Dermis microvascular lymphatic vessel endothelial cell (primary cell): ENCODE data around the gene VAPB. TPM values are rescaled to one million over a fixed set of nuclear protein-coding genes. Genes with fewer than 3 reads are reported as not detected.
A peak's percentile ranks its signal among the peaks of the same experiment; 100 is the strongest.

ENCODE experiments used
- DNase-seq, 2 donors: peaks; one replicate each; pipeline versions ENCODE4 v3.0.0 to v3.0.0-alpha.2; 2010; ENCODE audit warnings: low read depth in 2 of 2
- total RNA-seq: library from RNA; depleted of rRNA; stranded (reverse); fragments of >200 nt; gene quantifications from 2 replicates; pipeline ENCODE4 v1.2.1, GENCODE V29; 2014

The VAPB gene
- total RNA-seq, 1 donor from 2014 or later = 9.1 TPM

DNA sequence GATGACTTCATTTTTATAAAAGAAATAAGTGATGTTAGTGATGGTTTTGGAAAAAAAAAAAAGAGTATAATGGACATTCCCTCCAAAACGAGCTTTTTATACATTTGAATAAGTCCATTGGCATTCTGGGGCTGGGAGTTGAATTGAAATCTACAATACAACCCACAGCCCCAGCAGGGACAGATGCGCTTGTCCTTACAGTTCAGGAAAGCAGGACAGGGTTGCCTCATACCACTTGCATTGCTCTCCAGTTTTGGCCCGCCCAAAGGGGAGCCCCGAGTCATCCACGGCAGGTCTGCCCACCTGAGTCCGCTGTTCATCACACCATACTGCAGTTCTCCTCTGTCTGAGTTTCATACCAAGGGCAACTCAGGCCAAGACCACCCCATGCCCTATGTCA is 46.2 kb downstream of the VAPB start:
- DNase-seq = no peak

DNA sequence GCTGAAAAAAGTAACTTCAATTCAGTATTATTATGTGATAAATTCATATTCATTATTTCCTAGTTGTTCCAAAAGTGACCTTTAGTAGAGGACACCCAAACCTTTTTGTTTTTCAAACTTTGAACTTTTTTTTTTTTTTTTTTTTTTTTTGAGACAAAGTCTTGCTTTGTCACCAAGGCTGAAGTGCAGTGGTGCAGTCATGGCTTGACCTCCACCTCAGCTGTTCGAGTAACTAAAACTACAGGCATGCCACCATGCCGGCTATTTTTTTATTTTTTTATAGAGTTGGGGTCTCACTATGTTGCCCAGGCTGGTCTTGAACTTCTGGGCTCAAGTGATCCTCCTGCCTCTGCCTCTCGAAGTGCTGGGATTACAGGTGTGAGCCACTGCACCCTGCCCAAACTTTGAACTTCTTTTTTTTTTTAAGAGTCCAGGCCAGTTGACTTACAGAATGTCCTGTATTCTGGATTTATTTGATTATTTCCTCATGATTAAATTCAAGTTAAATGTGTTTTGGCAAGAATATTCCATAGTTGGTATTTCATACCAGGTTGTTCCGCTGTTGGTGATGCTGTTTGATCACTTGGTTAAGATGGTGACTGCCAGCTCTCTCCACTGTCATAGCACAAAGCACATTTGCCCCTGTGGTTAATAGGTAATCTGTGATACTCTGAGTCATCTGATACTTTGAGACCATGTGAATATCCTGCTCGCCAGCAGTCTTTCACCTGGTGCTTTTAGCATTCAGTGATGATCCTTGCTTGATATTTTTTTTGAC is 48.0 kb downstream of the VAPB start:
- no peak for DNase-seq

DNA sequence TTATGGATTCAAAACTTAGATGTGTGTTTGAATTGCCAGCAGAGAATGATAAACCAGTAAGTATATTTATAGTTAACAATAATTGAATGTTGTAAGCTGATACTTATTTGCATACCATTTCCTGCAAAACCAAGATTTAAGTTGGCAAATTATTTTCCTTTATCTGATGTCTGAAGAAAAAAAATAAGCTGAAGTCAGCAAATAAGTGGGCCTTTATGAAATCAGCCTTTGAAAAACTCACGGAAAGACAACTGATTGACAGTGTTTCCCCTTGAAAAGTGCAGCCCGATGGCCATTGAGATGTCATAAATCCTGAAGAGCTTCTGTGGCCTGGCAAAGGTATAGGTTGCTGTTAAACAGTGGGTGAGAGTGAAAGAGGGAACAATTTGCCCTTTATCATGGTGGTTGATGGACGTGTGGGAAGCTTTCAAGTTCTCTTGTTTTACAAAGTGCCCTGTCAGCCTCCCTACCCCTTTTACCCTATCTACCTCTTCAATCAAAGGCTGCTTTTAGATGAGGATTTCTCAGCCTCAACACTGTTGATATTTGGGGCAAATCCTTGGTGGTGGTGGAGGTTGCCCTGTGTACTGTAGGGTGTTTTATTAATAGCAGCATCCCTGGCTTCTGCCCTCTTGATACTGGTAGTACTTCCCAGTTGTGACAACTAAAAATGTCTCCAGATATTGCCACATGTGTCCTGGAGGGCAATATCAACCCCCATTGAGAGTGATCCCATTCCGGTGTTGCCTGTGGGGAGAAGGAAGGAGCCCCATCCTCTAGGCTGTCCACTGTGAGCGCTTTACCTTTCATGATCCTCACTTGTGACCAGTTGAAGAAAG is 50.2 kb downstream of the VAPB start:
- DNase-seq = no peak

DNA sequence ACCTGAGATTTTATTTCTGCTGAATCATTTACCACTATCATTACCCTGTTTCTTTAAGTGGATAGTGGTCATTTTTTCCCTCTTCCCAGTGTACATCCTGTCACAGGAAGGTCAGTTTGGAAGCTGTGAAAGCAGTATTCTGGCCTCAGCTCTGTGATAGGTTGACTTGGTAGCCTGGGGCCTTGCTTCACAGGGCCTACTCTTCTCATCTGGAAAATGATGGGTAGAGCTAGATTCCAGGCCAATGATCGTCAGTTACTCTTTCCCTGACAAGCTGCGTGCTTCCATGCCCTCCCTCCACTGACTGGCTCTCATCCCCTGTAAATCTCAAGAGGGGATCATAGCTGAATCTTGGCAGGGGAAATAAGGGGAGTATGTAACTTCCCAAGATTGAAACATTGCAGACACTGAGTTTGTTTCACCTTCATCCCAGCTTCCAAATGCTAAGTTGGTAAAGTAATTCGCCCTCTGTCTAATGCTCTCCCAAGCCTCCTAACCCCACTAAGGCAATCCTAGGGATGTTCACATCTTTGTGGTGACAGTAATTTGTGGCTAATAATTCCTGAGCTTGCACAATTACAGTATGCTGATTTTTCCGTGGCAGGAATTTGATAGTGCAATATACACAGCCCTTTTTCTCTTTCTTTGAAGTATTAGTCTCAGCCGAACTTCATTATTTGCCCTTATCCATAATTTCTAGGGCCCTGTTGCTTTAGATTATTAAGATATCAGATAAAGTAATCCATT is 51.2 kb downstream of the VAPB start:
- DNase-seq = peak; percentile 67 to 91

DNA sequence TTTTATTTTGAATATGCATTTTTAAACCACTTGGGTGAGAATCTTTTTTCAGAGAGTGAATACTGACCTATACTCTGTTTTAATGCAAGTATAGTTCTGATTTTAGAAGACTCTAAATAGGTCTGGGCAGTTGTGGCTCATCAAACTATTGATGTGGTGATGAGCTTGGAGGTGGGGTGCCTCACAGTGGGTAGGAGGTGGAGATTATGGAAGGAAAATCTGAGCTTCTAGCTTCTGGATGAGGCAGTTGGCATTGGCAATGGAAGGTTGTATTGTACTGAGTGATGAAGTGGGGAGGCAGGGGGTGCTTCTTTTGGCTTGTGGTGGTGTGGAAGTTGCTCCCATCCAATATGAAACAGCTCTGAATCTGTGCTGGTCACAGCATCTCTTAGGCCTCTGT is 52.7 kb downstream of the VAPB start:
- no peak for DNase-seq

DNA sequence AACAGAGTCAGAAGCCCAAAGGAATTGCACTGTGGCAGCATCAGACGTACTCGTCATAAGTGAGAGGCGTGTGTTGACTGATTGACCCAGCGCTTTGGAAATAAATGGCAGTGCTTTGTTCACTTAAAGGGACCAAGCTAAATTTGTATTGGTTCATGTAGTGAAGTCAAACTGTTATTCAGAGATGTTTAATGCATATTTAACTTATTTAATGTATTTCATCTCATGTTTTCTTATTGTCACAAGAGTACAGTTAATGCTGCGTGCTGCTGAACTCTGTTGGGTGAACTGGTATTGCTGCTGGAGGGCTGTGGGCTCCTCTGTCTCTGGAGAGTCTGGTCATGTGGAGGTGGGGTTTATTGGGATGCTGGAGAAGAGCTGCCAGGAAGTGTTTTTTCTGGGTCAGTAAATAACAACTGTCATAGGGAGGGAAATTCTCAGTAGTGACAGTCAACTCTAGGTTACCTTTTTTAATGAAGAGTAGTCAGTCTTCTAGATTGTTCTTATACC is 55.8 kb downstream of the VAPB start:
- DNase-seq = no peak

DNA sequence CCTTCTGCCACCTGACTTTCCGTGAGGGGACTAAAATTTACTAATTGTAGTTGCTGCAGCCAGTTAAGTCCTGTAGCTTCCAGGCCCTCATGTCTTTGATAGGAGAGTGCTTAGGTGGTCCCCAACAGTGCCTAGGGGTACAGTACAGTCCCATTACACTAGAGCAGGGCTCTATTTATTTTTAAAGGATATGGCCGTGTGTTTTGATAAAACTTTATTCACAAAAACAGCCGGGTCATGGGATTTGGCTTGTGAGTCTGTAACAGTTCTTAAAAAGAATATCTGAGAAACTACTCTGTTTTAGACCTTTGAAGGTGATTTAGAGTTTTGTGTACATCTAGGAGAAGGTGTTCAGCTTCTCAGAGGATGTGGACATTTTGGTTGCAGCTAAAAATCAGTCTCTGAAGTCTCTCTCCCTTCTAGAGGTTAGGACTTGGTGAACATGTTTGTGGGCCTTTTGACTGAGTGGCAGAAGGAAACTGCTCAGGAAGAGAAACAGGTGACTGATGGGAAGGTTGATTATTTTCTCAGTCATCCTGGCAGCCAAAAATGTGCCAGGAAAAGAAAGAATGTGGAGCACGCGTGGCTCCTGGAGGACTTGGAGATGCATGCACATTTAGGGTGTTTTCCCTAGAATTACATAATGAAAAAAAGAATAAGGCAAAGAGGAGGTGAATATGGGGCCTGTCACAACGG is 57.4 kb downstream of the VAPB start:
- DNase-seq = peak in 1 of 2 donors; percentile 12

DNA sequence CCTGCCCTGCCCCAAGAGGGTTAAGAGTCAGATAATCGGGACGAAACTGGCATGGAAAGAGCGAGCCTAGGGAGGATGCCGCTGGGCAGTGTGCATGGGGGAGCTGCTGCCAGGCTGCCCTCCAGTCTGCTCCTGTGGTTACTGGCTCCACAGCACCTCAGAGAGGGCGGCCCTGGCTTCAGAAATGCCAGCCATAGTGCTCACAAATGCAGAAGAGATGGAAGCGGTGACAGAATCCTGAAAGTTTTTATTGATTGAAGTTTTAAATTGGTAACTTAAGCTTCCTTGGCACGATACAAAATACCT is 57.9 kb downstream of the VAPB start:
- DNase-seq = no peak

DNA sequence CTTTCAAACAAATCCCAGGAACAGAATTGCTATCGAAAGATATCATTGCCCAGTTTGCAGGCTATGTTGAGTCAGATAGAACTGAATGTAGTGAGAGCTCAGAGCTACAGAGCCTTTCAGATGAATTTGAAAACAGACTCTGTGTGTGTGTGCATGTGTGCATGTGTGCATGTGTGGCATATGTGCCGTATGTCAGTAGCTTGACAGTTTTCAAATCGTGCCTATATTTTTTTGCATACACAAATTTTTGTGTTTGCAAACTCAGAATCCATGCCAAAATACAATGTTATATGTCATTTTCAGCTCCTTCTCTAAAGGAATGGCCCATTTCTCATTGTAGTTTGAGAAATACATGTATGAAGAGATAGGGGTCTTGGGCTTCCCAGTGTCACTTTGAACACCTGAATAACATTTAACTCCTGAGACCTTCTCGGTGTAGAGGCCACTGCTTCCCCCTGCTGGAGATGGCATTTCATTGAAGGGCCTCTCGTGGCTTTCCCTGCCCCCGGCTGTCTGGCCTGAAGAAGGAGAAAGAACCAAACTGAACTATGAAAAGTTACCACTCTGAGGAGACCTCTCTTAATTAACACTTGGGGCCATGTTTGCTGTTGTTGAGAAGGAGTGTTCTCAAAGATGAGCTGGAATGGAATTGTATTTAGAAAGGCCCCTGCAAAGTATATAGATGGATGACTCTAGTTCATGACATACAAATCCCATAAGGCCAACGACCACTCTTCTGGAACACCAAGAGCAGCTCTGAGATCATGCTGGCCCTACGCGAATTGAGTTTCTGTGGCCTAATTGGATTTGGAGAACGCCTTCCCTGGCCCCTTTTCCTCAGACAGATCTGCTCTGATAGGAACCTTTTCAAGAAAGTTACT is 58.7 kb downstream of the VAPB start:
- DNase-seq = peak; percentile 42 to 68

DNA sequence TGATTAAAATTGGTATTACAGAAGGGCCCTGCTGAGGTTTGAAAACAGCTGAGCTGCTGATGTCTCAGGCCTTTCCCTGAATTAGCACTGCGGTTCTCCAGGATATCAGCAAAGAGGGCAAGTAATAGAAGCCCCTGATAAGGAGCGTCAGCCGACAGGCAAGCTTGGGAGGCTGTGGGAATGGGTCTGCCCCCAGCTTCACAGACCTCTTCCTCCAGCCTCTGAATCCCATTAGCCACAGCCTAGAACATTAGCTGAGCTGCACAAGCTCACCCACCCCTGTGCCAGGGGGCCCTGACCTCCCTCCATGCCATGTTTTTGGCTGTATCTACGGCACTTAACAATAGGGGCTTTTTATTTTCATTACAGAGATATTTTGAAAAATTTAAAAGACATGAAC is 59.9 kb downstream of the VAPB start:
- no peak for DNase-seq

DNA sequence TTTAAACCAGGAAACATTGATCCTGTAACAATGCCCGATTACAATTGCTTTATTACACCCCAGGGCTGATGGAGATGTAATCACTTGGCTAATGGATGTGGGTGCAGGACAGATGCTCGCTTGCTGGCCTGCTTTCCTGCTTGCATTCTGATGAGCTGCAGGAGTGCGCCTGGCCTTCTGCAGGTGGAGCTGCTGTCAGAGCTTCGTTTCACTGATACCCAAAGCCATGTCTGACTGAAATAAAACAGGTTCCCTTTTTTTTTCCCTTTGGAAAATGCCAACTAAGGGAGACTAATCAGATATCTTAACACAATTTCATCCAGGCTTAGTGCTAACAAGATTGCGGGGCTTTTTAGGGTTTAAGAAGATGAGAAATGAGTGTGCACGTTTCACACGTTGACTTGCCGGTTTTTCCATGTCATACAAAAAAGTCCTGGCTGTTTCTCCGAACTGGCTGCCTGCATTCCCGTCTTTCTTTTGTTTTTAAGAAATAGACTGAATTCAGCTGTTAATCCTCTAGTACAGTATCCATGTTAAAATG is 60.7 kb downstream of the VAPB start:
- no peak for DNase-seq

DNA sequence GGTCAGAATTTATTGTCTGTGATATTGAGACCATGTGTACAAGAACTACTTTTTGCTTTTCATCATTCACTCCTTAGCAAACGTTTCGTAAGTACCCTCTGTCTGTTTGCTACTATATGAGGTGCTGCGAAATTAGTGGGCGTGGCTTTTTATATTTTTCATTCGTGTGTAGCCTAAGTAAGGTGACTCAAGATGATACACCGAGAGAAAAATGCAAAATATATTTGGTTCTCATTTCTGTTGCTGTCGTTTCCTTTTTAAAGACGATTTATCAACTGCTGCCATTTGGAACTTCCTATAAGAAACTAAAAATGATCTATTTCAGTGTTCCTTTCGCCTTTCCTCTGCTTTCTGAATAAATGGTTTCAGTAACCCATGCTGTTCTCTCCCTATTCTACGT is 61.2 kb downstream of the VAPB start:
- DNase-seq = no peak

DNA sequence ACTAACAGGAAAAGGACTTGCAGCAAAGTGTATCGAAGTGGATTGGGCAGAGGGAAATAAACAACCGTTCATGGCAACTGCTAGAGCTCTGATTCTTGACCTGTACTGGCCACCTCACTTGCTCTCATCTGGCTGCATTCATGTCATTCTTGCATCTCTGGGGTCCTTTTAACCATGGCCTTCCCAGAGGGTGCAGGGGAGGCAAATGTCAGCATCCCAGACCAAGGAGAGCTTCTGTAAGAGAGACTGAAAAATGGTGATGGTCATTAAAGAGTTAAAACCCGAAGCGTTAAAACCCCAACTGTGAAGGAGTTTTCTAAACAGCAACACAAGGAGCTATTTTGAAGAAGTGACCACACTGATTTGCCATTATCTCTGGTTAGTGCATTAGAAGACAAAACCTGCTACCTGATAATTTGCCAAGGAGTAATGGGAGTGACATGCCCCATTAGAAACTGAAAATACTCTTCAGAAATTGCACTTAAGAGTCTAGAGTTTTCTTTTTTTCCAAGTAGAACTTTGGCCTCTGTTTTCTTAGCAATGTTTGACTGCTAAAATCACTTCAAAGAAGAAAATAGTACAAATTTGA is 63.7 kb downstream of the VAPB start:
- DNase-seq = no peak

DNA sequence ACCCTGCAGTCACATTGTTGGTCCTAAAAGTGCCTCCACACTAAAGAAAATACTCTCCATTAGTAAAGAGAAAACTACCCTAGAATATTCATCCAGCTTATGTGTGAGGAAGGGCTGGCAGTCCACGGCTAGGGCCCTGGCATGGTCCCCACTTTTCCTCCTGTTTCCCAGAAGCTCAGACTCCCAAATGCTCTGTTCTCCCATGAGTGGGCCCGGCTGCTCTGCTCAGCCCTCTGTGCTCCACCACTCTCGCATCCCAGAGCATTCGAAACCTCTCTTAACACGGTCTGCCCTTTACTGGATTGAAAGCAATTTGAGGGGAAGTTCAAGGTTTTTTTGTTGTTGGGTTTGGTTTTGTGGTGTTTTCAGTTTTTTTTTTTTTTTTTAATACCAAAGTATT is 64.4 kb downstream of the VAPB start:
- DNase-seq = no peak

DNA sequence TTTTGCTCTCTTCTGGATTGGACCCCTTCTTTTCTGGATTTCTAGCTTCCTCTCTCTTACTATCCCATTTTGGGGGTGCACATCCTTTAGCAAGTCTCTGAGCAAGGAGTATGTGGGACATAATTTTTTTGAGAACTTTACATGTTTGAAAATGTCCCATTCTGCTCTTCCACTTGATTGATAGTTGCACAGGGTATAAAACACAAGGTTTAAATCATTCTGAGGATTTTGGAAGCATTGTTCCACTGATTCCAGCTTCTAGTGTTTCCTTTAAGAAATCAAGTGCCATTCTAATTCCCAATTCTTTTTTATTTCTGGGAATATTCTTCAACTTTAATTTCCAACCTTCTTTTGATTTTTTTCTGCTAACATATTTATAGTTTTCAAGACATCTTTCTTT is 65.4 kb downstream of the VAPB start:
- no peak for DNase-seq

DNA sequence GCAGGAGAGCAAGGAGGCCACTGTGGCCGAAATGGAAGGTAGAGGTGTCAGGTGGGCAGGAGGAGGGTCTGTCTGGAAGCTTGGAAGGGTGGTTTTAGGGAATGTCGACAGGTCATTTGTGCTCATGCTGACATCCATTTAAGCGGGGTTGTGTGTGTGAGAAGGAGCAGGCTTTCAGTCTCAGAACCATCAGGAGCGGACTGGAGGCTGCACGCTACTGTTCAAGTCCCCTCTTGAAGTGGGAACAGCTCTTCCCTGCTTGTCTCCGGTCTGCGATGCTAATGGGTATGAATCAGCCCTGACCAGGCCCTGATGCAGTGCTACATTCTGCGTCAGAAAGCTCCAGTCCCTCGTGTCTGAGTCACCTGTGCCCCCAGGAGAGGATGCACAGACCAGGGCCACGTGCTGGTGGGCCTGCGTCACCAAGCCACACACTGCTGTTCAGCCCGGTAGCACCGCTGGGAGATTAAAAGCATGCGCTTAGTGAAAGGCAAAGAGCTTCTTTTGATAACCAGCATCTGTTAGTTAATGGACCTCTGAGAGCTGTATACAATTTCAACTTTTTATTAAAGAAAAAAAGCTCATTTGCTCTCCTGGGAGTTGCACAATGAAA is 68.2 kb downstream of the VAPB start:
- DNase-seq = no peak

DNA sequence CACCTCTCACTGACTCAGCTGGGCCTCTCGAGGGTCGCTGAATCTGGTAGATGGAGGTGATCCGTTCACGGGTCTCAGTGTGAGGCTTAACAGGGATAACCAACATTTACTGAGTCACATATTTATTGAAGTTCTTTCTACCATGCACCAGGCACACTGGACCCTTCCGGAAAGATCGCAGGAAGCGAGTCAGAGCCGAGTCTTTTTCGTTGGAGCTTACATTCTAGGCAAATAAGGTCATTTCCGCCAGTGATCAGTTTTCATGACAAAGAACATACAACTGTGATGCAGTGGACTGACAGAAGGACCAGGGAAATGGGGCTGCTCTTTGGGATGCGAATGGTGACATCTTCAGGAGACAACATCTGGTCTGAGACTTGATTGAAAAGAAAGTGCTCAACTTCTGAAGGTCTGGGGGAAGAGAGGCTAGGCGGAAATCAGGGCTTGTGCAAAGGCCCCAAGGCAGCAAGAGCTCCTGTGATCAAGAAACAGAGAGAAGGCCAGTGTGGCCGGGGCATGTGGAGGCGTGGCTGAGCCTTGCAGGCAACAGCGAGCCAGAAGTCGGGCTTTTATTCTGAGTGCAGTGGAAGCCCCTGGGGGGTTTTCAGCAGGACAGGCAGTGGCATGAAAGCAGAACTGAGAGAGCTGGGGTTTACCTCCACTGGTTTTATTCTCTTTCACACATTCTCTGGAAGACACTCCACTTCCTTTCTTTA is 69.5 kb downstream of the VAPB start:
- DNase-seq = peak in 1 of 2 donors; percentile 56

DNA sequence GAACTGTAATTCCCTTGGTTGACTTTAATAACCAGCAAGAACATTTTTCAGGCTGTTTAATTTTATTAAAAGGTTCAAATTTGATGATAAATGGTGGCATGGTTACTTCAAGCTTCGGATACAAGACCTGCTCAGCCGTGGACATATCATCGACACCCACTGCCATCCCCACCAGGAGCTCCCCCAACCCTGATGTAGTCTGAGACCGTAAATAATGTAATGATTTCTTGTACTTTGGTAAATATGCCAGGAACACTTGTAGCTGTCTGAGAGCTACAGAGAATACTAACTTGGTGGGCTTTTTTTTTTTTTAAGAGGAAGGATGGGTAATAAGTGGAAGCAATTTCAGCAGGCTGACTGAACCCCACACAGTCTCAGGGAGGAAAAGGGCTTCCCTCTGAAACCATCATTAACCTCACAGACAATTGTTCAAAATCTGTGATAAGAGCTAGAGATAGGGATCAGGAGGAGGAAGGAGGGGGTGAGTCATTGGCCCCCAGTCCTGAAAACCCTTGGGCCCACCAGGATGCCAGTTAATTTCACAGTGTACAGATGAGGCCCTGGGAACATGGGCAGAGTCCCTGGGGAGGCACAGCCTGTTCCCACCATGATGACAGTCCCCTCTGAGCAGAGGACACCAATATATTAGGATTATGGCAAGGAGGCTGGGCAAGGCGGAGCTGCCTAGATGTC is 70.2 kb downstream of the VAPB start:
- no peak for DNase-seq
